ENCODE results near the gene AKR1A1. TPM values are rescaled to one million over a fixed set of nuclear protein-coding genes. Genes with fewer than 3 reads are reported as not detected.

Gene AKR1A1
- total RNA-seq, 1 experiment from 2014 or later: 111 TPM

DNA sequence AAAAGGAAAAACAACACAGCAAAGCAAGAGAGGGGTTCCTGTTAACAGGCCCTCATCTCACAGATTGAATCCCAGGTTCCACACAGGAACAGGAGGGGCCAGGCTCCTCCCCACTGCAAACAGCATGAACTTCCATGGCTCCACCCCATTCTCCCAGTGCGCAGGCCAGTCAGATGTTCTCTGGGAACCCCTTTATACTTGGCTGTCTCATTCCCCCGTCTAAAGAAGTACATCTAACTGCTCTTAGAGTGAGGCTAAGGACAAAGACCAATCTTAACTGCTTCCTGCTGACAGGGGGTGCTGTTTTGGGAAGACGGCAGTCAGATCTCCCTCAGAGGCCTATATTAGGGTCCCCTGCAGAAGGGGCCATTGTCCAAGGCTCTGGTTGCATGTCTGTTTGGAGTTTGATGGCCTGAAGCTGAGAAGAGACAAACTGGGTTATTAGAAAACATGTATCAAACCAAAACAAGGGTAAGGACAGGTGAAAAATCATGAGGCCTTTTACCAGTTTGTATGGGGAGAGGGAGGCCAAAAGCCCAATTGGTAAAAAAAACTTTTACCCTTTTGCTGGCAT, 22.7 kb downstream of the AKR1A1 start:
- CTCF ChIA-PET: no interaction called here
- peaks cover 10% of the 10 kb centered on the region for H3K36me3 Mint-ChIP-seq (ENCODE audit: insufficient read depth, unreplicated experiment)
- intact Hi-C loops (cut with micrococcal nuclease; ENCODE audit: unreplicated experiment): loop anchor here (5.0 kb wide), 1 partner anchor 211 kb away; no protein-coding TSS in a partner anchor
- BruUV-seq (replicated peaks): no TSS peak
- no peak overlapping the region for H3K4me3 Mint-ChIP-seq (ENCODE audit: low read depth, unreplicated experiment)
- H3K9me3 Mint-ChIP-seq (ENCODE audit: low read depth, unreplicated experiment): no peaks in the 10 kb centered on the region
- TF ChIP-seq, protein P1, sequence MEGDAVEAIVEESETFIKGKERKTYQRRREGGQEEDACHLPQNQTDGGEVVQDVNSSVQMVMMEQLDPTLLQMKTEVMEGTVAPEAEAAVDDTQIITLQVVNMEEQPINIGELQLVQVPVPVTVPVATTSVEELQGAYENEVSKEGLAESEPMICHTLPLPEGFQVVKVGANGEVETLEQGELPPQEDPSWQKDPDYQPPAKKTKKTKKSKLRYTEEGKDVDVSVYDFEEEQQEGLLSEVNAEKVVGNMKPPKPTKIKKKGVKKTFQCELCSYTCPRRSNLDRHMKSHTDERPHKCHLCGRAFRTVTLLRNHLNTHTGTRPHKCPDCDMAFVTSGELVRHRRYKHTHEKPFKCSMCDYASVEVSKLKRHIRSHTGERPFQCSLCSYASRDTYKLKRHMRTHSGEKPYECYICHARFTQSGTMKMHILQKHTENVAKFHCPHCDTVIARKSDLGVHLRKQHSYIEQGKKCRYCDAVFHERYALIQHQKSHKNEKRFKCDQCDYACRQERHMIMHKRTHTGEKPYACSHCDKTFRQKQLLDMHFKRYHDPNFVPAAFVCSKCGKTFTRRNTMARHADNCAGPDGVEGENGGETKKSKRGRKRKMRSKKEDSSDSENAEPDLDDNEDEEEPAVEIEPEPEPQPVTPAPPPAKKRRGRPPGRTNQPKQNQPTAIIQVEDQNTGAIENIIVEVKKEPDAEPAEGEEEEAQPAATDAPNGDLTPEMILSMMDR (IDR thresholded peaks at IDR 0.05; ENCODE audit: unreplicated experiment): no peak
- no peaks in the 10 kb centered on the region for H3K4me1 Mint-ChIP-seq (ENCODE audit: low read depth, unreplicated experiment)
- H3K27ac Mint-ChIP-seq (ENCODE audit: unreplicated experiment): no peak overlapping the region
- H3K27me3 Mint-ChIP-seq (ENCODE audit: unreplicated experiment): no peaks in the 10 kb centered on the region
- no peak for DNase-seq

GRCh38 chr1:45574105-45574626, 23.5 kb downstream of the AKR1A1 start:
- Mint-ChIP-seq H3K9me3 (ENCODE audit: low read depth, unreplicated experiment) (no peaks in the 10 kb centered on the region), H3K36me3 (ENCODE audit: insufficient read depth, unreplicated experiment) (peaks cover 10% of the 10 kb centered on the region), H3K4me1 (ENCODE audit: low read depth, unreplicated experiment) (no peaks in the 10 kb centered on the region), H3K4me3 (ENCODE audit: low read depth, unreplicated experiment) (no peak overlapping the region), H3K27me3 (ENCODE audit: unreplicated experiment) (no peaks in the 10 kb centered on the region), H3K27ac (ENCODE audit: unreplicated experiment) (no peak overlapping the region)
- no peak for DNase-seq
- intact Hi-C loops (cut with micrococcal nuclease; ENCODE audit: unreplicated experiment): loop anchor here (5.0 kb wide), 1 partner anchor 212 kb away; no protein-coding TSS in a partner anchor
- CTCF ChIA-PET: no interaction called here
- TF ChIP-seq, protein P1 (IDR thresholded peaks at IDR 0.05; ENCODE audit: unreplicated experiment): no peak
- no TSS peak for BruUV-seq (replicated peaks)

- Mint-ChIP-seq H3K27ac (ENCODE audit: unreplicated experiment) (peak overlapping the region; percentile 99), H3K36me3 (ENCODE audit: insufficient read depth, unreplicated experiment) (peaks cover 42% of the 10 kb centered on the region), H3K4me1 (ENCODE audit: low read depth, unreplicated experiment) (peaks cover 32% of the 10 kb centered on the region), H3K27me3 (ENCODE audit: unreplicated experiment) (peaks cover 12% of the 10 kb centered on the region), H3K4me3 (ENCODE audit: low read depth, unreplicated experiment) (peak overlapping the region; percentile 93), H3K9me3 (ENCODE audit: low read depth, unreplicated experiment) (no peaks in the 10 kb centered on the region)
- BruUV-seq (replicated peaks): TSS peak; percentile 87
- TF ChIP-seq, protein P1 (IDR thresholded peaks at IDR 0.05; ENCODE audit: unreplicated experiment): no peak
- CTCF ChIA-PET: interaction anchor here (0.6 to 1.8 kb wide), 3 partner anchors 12 to 32 kb away, joined by 3 to 8 read pairs (median 4); partner anchors contain the start of gene AKR1A1
- peak; percentile 95 for DNase-seq
- intact Hi-C loops (cut with micrococcal nuclease; ENCODE audit: unreplicated experiment): no loop called here
Measured at GRCh38 chr1:45583264-45583665, 32.6 kb downstream of the AKR1A1 start.

DNA sequence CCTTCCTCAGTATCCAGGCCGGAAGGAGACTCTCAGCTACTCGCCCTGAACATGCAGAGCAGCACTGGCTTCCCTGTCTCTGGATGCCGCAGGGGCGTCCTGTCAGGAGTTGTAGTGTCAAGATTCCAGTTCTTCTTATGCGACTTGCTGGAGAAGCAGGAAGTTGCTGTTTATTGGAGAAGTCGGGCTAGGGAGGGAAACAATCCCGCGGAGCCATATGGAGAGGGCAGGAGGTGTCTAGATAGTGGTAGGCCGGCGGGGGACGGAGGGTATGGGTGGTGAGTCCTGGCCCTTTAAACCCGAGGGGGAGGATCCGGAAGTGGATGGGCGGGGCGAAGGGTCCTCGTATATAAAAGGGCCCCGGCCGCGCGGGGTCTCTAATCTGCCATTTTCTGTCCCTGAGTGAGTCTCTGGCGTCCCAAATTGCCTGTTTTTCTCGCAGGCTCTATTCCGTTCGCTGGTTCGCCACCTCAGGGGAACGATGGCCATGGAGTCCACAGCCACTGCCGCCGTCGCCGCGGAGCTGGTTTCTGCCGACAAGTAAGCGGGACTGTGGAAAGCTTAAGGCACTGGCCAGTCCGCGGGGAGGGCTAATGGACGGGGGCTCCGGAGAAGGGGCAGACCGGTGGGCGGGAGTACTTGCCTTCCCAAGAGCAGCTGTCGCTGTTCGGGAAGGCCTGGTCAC, 33.2 kb downstream of the AKR1A1 start, which contains the start of gene NASP:
NASP (plus strand) TSS at position 376 of the 685 bp plus-strand sequence; CDS start at position 482, 106 bp downstream.
- intact Hi-C loops (cut with micrococcal nuclease; ENCODE audit: unreplicated experiment): no loop called here
- DNase-seq: peak; percentile 92
- peaks cover 32% of the 10 kb centered on the region for H3K4me1 Mint-ChIP-seq (ENCODE audit: low read depth, unreplicated experiment)
- BruUV-seq (replicated peaks): no TSS peak
- peak within 1 kb of the TSS; percentile 93 for H3K4me3 Mint-ChIP-seq (ENCODE audit: low read depth, unreplicated experiment)
- CTCF ChIA-PET: interaction anchor here (0.6 to 1.8 kb wide), 3 partner anchors 12 to 33 kb away, joined by 3 to 8 read pairs (median 4); partner anchors contain the start of gene AKR1A1
- H3K27me3 Mint-ChIP-seq (ENCODE audit: unreplicated experiment): peaks cover 12% of the 10 kb centered on the region
- peaks cover 42% of the 10 kb centered on the region for H3K36me3 Mint-ChIP-seq (ENCODE audit: insufficient read depth, unreplicated experiment)
- no peaks in the 10 kb centered on the region for H3K9me3 Mint-ChIP-seq (ENCODE audit: low read depth, unreplicated experiment)
- peak within 1 kb of the TSS; percentile 99 for H3K27ac Mint-ChIP-seq (ENCODE audit: unreplicated experiment)
- TF ChIP-seq, protein P1 (IDR thresholded peaks at IDR 0.05; ENCODE audit: unreplicated experiment): no peak

All from Calu3 (cell line).